ENCODE results near the gene PAM. TPM values are rescaled to one million over a fixed set of nuclear protein-coding genes. Genes with fewer than 3 reads are reported as not detected.

PAM gene
- total RNA-seq, 1 donor from 2014 or later: 85.6 TPM

- H3K27ac Mint-ChIP-seq (ENCODE audit: unreplicated experiment): no peak overlapping the region
- peaks cover 4% of the 10 kb centered on the region for H3K4me1 Mint-ChIP-seq
- no peaks in the 10 kb centered on the region for H3K27me3 Mint-ChIP-seq (ENCODE audit: low read depth)
- H3K36me3 Mint-ChIP-seq (ENCODE audit: low read depth): peaks cover 2% of the 10 kb centered on the region
- DNase-seq (ENCODE audit: low read depth, low spot score): no peak
- H3K4me3 Mint-ChIP-seq: no peak overlapping the region
- no peaks in the 10 kb centered on the region for H3K9me3 Mint-ChIP-seq
- TF ChIP-seq CTCF (conservative IDR thresholded peaks at IDR 0.05): no peak
These were observed 266.2 kb downstream of the PAM start for GRCh38 chr5:103021314-103021713.

DNA sequence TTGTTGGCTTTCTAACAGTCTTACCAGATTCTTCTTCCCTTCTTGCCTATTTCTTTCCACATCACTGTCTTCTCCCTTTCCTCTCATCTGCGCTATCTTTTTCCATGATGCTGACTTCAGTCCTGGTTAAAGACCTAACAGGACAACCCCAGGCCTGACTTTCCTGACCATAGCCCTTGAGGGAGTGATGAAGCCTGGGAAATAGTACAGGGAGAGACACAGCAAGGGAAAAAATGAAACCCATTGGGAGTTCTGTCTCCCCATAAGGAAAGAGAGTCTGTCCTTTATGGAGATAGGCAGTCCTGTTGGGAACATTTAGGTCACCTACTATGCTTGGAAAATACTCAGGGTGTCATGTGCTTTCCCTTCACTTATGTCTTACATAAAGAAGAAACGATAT lies 272.2 kb downstream of the PAM start:
- H3K9me3 Mint-ChIP-seq: no peaks in the 10 kb centered on the region
- peak overlapping the region; percentile 76 for H3K27ac Mint-ChIP-seq (ENCODE audit: unreplicated experiment)
- DNase-seq (ENCODE audit: low read depth, low spot score): no peak
- no peak for TF ChIP-seq CTCF (conservative IDR thresholded peaks at IDR 0.05)
- no peak overlapping the region for H3K4me3 Mint-ChIP-seq
- H3K4me1 Mint-ChIP-seq: peaks cover 5% of the 10 kb centered on the region
- H3K27me3 Mint-ChIP-seq (ENCODE audit: low read depth): no peaks in the 10 kb centered on the region
- peaks cover 5% of the 10 kb centered on the region for H3K36me3 Mint-ChIP-seq (ENCODE audit: low read depth)

- Mint-ChIP-seq H3K27me3 (ENCODE audit: low read depth) (no peaks in the 10 kb centered on the region), H3K4me3 (no peak overlapping the region), H3K36me3 (ENCODE audit: low read depth) (peaks cover 5% of the 10 kb centered on the region), H3K4me1 (peaks cover 5% of the 10 kb centered on the region), H3K27ac (ENCODE audit: unreplicated experiment) (no peak overlapping the region), H3K9me3 (peaks cover 2% of the 10 kb centered on the region)
- peak; percentile 51 for TF ChIP-seq CTCF (conservative IDR thresholded peaks at IDR 0.05)
- DNase-seq (ENCODE audit: low read depth, low spot score): no peak
These were observed 276.5 kb downstream of the PAM start for GRCh38 chr5:103031607-103032006.

DNA sequence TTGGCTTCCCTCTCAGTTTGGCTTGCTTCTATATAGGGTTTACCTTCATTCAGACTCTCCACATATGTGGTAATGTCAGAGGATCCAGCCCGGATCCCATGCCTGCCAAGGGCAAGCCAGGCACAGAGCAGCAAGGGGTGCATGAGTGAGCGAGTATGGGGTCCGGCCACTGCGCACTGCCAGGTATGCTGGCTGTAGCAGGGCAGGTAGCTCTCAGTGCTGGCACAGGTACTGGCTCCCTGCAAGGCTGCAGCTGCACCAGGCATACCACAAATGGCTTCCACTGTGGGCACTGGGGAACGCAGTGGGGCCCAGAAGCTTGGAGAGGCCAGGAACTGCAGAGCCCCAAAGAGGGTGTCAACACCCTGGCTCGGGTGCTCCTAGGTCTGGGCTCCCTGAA lies 278.6 kb downstream of the PAM start:
- H3K27ac Mint-ChIP-seq (ENCODE audit: unreplicated experiment): no peak overlapping the region
- peaks cover 2% of the 10 kb centered on the region for H3K9me3 Mint-ChIP-seq
- no peak for TF ChIP-seq CTCF (conservative IDR thresholded peaks at IDR 0.05)
- no peak for DNase-seq (ENCODE audit: low read depth, low spot score)
- H3K27me3 Mint-ChIP-seq (ENCODE audit: low read depth): no peaks in the 10 kb centered on the region
- H3K4me1 Mint-ChIP-seq: peaks cover 5% of the 10 kb centered on the region
- peaks cover 5% of the 10 kb centered on the region for H3K36me3 Mint-ChIP-seq (ENCODE audit: low read depth)
- no peak overlapping the region for H3K4me3 Mint-ChIP-seq

- DNase-seq (ENCODE audit: low read depth, low spot score): no peak
- Mint-ChIP-seq H3K9me3 (peaks cover 2% of the 10 kb centered on the region), H3K36me3 (ENCODE audit: low read depth) (peaks cover 5% of the 10 kb centered on the region), H3K27ac (ENCODE audit: unreplicated experiment) (no peak overlapping the region), H3K4me3 (no peak overlapping the region), H3K27me3 (ENCODE audit: low read depth) (no peaks in the 10 kb centered on the region), H3K4me1 (no peaks in the 10 kb centered on the region)
- no peak for TF ChIP-seq CTCF (conservative IDR thresholded peaks at IDR 0.05)
These were observed 279.7 kb downstream of the PAM start for GRCh38 chr5:103034662-103035392.
